CD4-positive, alpha-beta T cell treated with Interleukin-4 for 4 hours (primary cell): ENCODE measurements around the gene IL10.

Experiments
- DNase-seq: peaks from one replicate; pipeline ENCODE4 v3.0.0-alpha.2; 2020

Gene IL10

DNA sequence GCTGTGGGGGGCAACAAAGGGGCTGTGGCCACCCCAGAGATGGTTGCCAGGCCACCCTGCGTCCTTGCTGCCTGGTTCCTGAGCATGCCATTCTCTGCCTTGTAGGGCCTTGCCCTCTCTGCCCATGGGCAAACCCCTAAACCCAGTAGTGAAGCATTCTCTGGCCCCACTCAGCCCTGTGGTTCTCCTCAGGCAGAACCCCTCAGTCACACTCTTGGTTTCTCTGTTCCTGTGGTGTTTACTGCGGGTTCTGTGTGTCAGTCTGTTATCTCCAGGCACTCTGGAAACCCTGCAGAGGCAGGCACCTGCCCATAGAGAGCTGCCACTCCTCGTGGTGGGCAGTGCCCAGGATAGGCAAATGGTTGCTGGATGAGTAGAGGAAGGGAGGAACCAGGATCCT is 42.8 kb downstream of the IL10 start:
- DNase-seq, result no peak

DNA sequence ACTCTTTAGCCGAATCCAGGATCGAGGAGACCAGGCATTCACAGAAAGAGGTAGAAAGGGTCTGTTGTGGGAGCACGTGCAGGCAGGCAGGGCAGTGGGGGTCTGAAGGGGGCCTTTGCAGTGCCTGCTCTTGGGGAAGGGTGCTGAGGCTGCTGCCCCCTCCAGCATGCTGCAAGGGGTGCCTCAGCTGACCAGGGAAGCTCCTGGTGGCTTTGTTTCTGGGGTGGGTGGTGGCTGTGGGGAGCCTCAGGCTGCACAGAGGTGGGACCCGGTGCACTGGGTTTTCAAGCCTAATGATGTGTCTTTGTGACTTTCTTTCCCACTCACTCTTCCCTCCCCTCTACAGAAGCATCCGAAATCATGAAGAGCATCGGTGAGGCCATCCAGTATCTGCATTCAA is 43.2 kb downstream of the IL10 start:
- DNase-seq, result no peak

DNA sequence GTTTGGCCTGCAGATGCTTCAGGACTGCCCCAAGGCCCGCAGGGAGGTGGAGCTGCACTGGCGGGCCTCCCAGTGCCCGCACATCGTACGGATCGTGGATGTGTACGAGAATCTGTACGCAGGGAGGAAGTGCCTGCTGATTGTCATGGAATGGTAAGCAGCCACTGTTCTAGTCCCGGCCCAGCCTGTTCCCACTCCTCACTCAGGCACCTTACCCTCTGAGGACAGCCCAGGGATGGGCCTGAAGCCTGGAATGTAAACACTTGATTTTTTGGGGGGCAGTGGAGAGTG is 43.7 kb downstream of the IL10 start:
- no peak for DNase-seq

DNA sequence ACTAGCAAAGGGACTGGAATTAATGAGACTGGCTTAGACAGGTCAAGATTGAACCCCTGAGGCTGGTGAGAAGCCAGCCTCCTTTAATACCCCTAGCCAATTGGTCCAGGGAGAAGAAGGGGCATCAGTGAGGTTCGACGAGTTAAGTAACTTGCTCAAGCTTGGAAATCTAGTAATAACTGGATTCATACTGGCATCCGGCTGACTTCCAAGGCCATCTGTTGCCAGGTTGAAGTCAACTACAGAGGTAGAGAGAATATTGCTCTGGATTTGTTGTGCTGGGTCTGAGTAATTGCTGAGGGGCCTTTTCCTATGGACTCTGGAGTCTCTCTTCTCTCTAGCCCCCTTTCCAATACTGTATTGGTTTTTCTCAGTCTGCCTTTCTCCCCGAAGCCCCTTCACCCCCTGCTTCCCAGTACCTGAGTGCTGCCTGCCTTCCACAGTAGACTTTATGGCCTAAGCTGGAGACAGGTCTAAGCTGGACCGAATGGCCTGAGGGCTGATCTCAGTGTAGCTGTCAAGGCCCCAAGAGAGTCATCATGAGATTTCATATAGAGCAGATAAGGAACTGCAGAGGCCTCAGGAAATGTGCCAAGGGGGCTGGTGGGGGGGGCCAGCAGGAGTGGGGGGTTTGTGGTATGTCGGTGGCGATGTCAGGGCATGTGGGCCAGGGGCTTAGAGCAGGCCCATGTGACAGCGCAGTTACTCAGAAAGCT is 44.2 kb downstream of the IL10 start:
- no peak for DNase-seq

DNA sequence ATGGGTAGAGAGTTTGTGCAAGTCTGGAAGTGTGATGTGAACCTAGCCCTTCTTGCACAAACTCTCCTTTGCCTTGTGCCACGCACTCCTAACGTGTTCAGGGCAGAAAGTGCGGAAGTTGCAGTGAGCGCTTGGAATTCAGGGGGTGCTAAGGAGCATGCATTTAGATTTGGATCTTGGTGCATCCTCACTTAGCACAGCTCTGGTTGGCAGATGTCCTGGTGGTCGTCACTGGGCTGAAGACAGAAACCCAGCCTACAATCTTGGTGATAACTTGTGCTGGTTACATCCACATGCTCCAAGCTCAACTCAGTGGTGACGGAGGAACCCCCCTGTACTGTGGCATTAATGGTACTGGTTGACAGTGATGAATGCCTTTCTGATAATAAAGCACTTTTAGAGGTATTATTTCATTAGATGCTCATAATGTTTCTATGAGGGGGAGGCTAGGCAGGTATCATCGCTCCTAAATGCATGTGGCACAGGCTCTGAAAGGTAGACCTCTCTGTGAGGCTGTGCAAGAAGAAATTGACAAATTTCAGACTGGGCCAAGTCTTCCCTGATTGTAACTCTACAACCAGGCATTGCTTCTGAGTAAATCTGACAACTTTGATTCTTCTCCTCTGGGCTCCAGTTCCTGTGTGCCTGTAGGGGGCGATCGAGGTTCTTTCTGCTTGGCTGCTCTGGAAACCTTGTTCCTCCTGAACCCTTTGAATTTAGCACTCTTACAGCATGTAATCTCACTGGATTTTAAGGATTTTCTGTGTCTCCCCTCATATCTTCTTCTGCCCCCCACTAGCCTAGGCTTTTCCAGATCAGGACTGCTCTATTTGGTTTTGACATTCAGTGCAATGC is 47.0 kb downstream of the IL10 start:
- DNase-seq, result peak; percentile 57

- no peak for DNase-seq
These were observed 48.4 kb downstream of the IL10 start for GRCh38 chr1:206723805-206724472.

GRCh38 chr1:206723462-206723804 is 48.9 kb downstream of the IL10 start:
- no peak for DNase-seq

DNA sequence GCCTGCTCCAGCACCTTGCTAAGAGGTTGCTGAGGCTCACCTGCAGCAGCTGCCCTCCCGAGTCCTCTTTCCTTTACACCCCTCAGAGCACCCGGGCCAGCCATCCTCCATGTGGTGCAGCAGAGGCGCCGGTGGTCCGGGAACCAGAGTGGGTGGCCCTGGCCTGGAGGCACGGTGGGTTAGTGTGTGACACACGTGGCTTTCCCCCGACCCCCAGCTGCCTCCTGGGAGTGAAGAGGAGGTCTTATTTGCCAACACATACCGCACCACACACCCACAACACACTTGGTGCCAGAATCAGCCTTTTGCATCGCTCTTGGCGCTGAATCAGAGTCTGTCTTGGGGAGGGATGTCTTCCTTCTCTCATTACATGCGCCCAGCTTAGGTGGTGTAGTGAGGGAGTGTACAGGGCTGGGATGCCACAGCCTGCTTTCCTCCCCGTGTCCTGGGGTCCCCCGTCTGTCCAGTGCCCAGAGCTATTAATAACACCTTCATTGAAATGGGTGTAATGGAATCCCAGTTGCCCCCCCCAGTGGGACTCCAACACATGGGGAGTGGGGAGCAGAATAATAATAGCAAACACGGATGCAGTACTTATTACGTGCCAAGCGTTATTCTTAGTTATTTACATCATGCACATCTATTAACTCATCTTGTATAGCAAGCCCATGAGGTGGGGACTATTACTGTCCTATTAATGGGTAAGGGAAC is 49.4 kb downstream of the IL10 start:
- DNase-seq, result no peak

GRCh38 chr1:206721454-206721853 is 50.8 kb downstream of the IL10 start:
- DNase-seq, result no peak

DNA sequence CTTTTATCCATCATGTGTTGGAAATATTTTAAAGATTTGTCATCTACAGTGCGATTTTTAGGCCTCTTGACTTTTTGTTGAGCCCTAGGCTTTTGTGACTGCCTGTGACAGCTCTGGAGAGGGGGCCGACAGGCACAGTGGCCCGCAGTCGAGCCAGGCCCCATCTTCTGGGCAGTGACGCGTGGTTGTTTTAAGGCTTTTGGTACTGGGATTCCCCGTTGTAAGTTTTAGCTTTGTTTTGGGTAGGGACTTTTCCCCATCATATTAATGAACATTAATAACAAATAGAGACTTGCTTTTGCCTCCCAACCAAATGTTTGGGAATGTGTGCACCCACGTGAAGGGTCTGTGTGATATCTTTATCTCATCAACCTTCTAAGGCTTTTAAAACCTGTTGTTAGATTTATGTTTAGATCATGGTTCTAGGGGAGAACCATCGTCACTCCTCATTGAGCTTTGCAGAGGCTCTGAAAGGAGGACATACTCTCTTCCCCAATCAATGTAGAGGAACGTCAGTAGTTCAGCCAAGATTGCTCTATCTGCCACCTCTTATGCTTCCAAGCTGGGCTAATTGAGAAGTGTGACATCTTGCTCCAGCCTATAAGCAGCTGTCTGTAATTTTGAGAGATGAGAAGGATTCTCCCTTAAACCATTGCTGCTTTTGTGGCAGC is 53.0 kb downstream of the IL10 start:
- no peak for DNase-seq

GRCh38 chr1:206717674-206717989 is 54.7 kb downstream of the IL10 start:
- DNase-seq, result no peak
